Raji (cell line): ENCODE results near the gene MGAT4C.

Experiments
- POLR2A ChIP-seq: IDR thresholded peaks from 2 replicates; pipeline ENCODE4 v1.6.1; 2011; ENCODE audit warnings: low read depth, low read length, control low read depth; ENCODE audit not compliant: insufficient read depth

The MGAT4C gene

GRCh38 chr12:86256163-86256562 lies at the start of gene MGAT4C:
MGAT4C (minus strand) TSS chr12:86256391.
- no peak for TF ChIP-seq POLR2A

GRCh38 chr12:86293682-86294240 lies 37.6 kb upstream of the MGAT4C start:
- TF ChIP-seq POLR2A, result no peak

GRCh38 chr12:86292480-86292879 lies 36.3 kb upstream of the MGAT4C start:
- no peak for TF ChIP-seq POLR2A

- no peak for TF ChIP-seq POLR2A
These were observed 34.4 kb upstream of the MGAT4C start for GRCh38 chr12:86290615-86291014.

GRCh38 chr12:86286119-86286518 lies 29.9 kb upstream of the MGAT4C start:
- TF ChIP-seq POLR2A, result no peak

- no peak for TF ChIP-seq POLR2A
These were observed 27.4 kb upstream of the MGAT4C start for GRCh38 chr12:86283620-86284019.

- TF ChIP-seq POLR2A, result no peak
These were observed 19.2 kb upstream of the MGAT4C start for GRCh38 chr12:86275356-86275755.

GRCh38 chr12:86265329-86265695 lies 9.1 kb upstream of the MGAT4C start:
- TF ChIP-seq POLR2A, result no peak

- no peak for TF ChIP-seq POLR2A
These were observed 8.5 kb upstream of the MGAT4C start for GRCh38 chr12:86264451-86265328.

- no peak for TF ChIP-seq POLR2A
These were observed 5.4 kb upstream of the MGAT4C start for GRCh38 chr12:86261578-86261977.

GRCh38 chr12:86261142-86261541 lies 5.0 kb upstream of the MGAT4C start:
- no peak for TF ChIP-seq POLR2A

GRCh38 chr12:86260183-86260582 lies 4.0 kb upstream of the MGAT4C start:
- no peak for TF ChIP-seq POLR2A

- no peak for TF ChIP-seq POLR2A
These were observed 943 bp upstream of the MGAT4C start for GRCh38 chr12:86257134-86257533.

- TF ChIP-seq POLR2A, result no peak
These were observed 1.6 kb downstream of the MGAT4C start for GRCh38 chr12:86254399-86255107.

GRCh38 chr12:86249851-86250250 lies 6.3 kb downstream of the MGAT4C start:
- TF ChIP-seq POLR2A, result no peak

- no peak for TF ChIP-seq POLR2A
These were observed 6.9 kb downstream of the MGAT4C start for GRCh38 chr12:86249276-86249675.
